HepG2 (cell line): ENCODE measurements around the gene RNF150. TPM values are rescaled to one million over a fixed set of nuclear protein-coding genes. Genes with fewer than 3 reads are reported as not detected.

ENCODE experiments used
- ATAC-seq: fragments of 200-7000 bp; cut with Tn5 transposase; 3 replicates; pipeline ENCODE4 v1.9.1; 2020; ENCODE audit warnings: mild to moderate bottlenecking, moderate library complexity
- BruUV-seq: library from RNA; stranded (reverse); fragments of 400-500 nt; replicated peaks from 2 replicates; lab custom pipeline; 2021; lab: Mats Ljungman, UMichigan
- CTCF ChIA-PET: fragments of 300-600 bp; formaldehyde crosslinking; extraction: SDS; loops from one replicate; lab custom pipeline; 2021; ENCODE audit warnings: low total read pairs, inconsistent platforms, low intra/inter-chr PET ratio; lab: Yijun Ruan, JAX
- POLR2A ChIA-PET: fragments of 350-600 bp; sonication (Branson Sonifier 250); formaldehyde crosslinking; loops from one replicate; lab custom pipeline; 2020; ENCODE audit warnings: antibody characterized with exemption, inconsistent platforms; lab: Yijun Ruan, JAX
- DNase-seq: peaks from one replicate; pipeline ENCODE4 v3.0.0-alpha.2; 2015; ENCODE audit warnings: low spot score
- FAIRE-seq: peaks from 3 replicates; lab custom pipeline; 2011; peaks lifted over from hg19 to GRCh38; lab: Jason Lieb, UNC
- H2AFZ ChIP-seq: one replicate; pipeline ENCODE4 v1.6.1; 2011; ENCODE audit warnings: low read length, inconsistent platforms
- H3K27ac ChIP-seq: fragments of 300-600 bp; 3 replicates; pipeline ENCODE4 v1.8.0; 2011; ENCODE audit warnings: mixed run types, mild to moderate bottlenecking, mixed read lengths, low read length, inconsistent platforms; ENCODE audit not compliant: insufficient read depth; ENCODE audit errors: extremely low read length
- H3K27me3 ChIP-seq, 2 experiments: fragments of 200-600 bp in 1 of 2; 2 replicates in 1 of 2; 3 replicates in 1 of 2; pipeline versions ENCODE4 v1.6.0 to v1.8.0; 2011; ENCODE audit warnings: low read length in 2 of 2, mild to moderate bottlenecking in 2 of 2, moderate library complexity in 2 of 2, inconsistent platforms in 1 of 2; ENCODE audit not compliant: insufficient read depth in 2 of 2, control insufficient read depth in 1 of 2
- H3K36me3 ChIP-seq, 2 experiments: fragments of 200-600 bp in 1 of 2; replicated peaks in 1 of 2; 2 replicates in 1 of 2; 3 replicates in 1 of 2; pipeline versions ENCODE4 v1.5.1 to v1.8.0; 2011; ENCODE audit warnings: low read length in 2 of 2, inconsistent platforms in 1 of 2; ENCODE audit not compliant: insufficient read depth in 2 of 2, control insufficient read depth in 1 of 2
- H3K4me1 ChIP-seq: 2 replicates; pipeline ENCODE4 v1.5.1; 2012; ENCODE audit warnings: low read length, inconsistent platforms; ENCODE audit not compliant: insufficient read depth
- H3K4me2 ChIP-seq: 2 replicates; pipeline ENCODE4 v1.6.0; 2011; ENCODE audit warnings: low read depth, low read length, inconsistent platforms
- H3K4me3 ChIP-seq, 3 experiments: fragments of 200-600 bp in 1 of 3; sonication (generic), shearing (Covaris generic) in 1 of 3; replicated peaks in 1 of 3; 2 replicates each; pipeline ENCODE4 v1.5.1; 2011 to 2016; ENCODE audit warnings: low read length in 3 of 3, inconsistent platforms in 2 of 3, low read depth in 2 of 3, mild to moderate bottlenecking in 2 of 3, control low read depth in 1 of 3, mixed read lengths in 1 of 3; ENCODE audit not compliant: insufficient read depth in 1 of 3
- H3K79me2 ChIP-seq: one replicate; pipeline ENCODE4 v1.6.1; 2011; ENCODE audit warnings: low read length, inconsistent platforms; ENCODE audit not compliant: insufficient read depth
- H3K9ac ChIP-seq: 2 replicates; pipeline ENCODE4 v1.6.0; 2011; ENCODE audit warnings: mild to moderate bottlenecking, low read depth, low read length, inconsistent platforms; ENCODE audit not compliant: insufficient read depth
- H3K9me3 ChIP-seq: 2 replicates; pipeline ENCODE4 v1.5.1; 2012; ENCODE audit warnings: mild to moderate bottlenecking, low read length
- H4K20me1 ChIP-seq: 2 replicates; pipeline ENCODE4 v1.6.0; 2011; ENCODE audit warnings: inconsistent platforms, mild to moderate bottlenecking, low read length, moderate library complexity; ENCODE audit not compliant: insufficient read depth
- SSRP1 ChIP-seq: IDR thresholded peaks from 2 replicates; pipeline ENCODE4 v1.6.1; 2016; ENCODE audit warnings: control low read depth
- ZHX2 ChIP-seq, 2 experiments: sonication (generic) in 1 of 2; formaldehyde crosslinking in 1 of 2; IDR thresholded peaks; 2 replicates each; pipeline versions ENCODE4 v1.6.1 to v1.9.0; 2014 to 2022; ENCODE audit warnings: antibody characterized with exemption in 1 of 2, borderline replicate concordance in 1 of 2, inconsistent platforms in 1 of 2, low read depth in 1 of 2, missing genetic modification reagents in 1 of 2
- ZNF329 ChIP-seq: sonication (generic); formaldehyde crosslinking; IDR thresholded peaks from 2 replicates; pipeline ENCODE4 v1.9.0; 2021; ENCODE audit warnings: low read depth, mild to moderate bottlenecking, missing genetic modification reagents
- WGBS: methylation state at CpG from one replicate; pipeline ENCODE4 v1.1.6; 2017; ENCODE audit warnings: low lambda C conversion rate; 5-methylcytosine and 5-hydroxymethylcytosine counted together
- in situ Hi-C: cut with HindIII; loops from 2 replicates; pipeline ENCODE4 v1.10.0; 2017; ENCODE audit warnings: low pct_unique_long_range_greater_than_20kb; ENCODE audit not compliant: extremely low pct_ligation_motif_present
- intact Hi-C: fragments of 100-400 bp; cut with micrococcal nuclease; formaldehyde crosslinking; loops from one replicate; pipeline ENCODE4 v1.10.0; 2022; ENCODE audit not compliant: unreplicated experiment
- polyA plus RNA-seq, 8 experiments: library from polyadenylated mRNA; depleted of rRNA in 3 of 8; stranded (reverse) in 7 of 8; unstranded in 1 of 8; fragments of >200 nt; fragmentation: Illumina TruSeq in 4 of 8; extraction: Trizol in 4 of 8; gene quantifications; 2 replicates each; pipeline versions ENCODE4 v1.2.1 to v1.2.3, GENCODE V29; 2011 to 2016; ENCODE audit warnings: low read depth in 4 of 8, missing spikeins in 1 of 8, mixed read lengths in 1 of 8; ENCODE audit not compliant: insufficient read depth in 1 of 8
- total RNA-seq, 5 experiments: library from RNA; depleted of rRNA; stranded (reverse); fragments of >200 nt; fragmentation: Illumina TruSeq; extraction: Trizol; gene quantifications; 2 replicates each; pipeline ENCODE4 v1.2.3, GENCODE V29; 2016; ENCODE audit warnings: low read depth in 1 of 5

RNF150 gene
- total and polyA plus RNA-seq, 2 of the 13 experiments (the other 11 are each of a cell fraction or from before 2014, with no cell fraction given) = 0.02 to 0.03 TPM

- TF ChIP-seq ZNF329 = no peak
- no peak for TF ChIP-seq ZHX2 (IDR thresholded peaks at IDR 0.05; ENCODE audit: low read depth)
- TF ChIP-seq ZHX2 (CRISPR knock-in tag; IDR thresholded peaks at IDR 0.05; ENCODE audit: borderline replicate concordance) = no peak
- TF ChIP-seq, all 625 proteins: peak for 0
These were observed 117.0 kb downstream of the RNF150 start (continued) for GRCh38 chr4:141016117-141016798.

GRCh38 chr4:141013899-141014298 lies 119.4 kb downstream of the RNF150 start:
- H3K4me2 ChIP-seq = no peak overlapping the region
- no TSS peak for BruUV-seq
- H3K4me3 ChIP-seq = no peak overlapping the region
- 29% methylated on average over 3 of the region's 3 CpGs for WGBS
- ATAC-seq (no peak), FAIRE-seq (no peak), DNase-seq (no peak)
- no peaks in the 10 kb centered on the region for H3K4me1 ChIP-seq
- H3K9ac ChIP-seq = no peak overlapping the region
- no peaks in the 10 kb centered on the region for H3K79me2 ChIP-seq
- intact Hi-C loops = no loop called here
- H2AFZ ChIP-seq = no peak overlapping the region
- no peak overlapping the region for H3K27ac ChIP-seq
- no peaks in the 10 kb centered on the region for H3K27me3 ChIP-seq
- no peak for TF ChIP-seq SSRP1 (CRISPR knock-in tag)
- no peaks in the 10 kb centered on the region for H4K20me1 ChIP-seq
- H3K9me3 ChIP-seq = no peaks in the 10 kb centered on the region
- CTCF ChIA-PET = no interaction called here
- POLR2A ChIA-PET = no interaction called here
- in situ Hi-C loops = no loop called here
- H3K36me3 ChIP-seq = no peaks in the 10 kb centered on the region
